A673 (cell line): ENCODE results near the gene ANKRD11. TPM values are rescaled to one million over a fixed set of nuclear protein-coding genes. Genes with fewer than 3 reads are reported as not detected.

ENCODE experiments used
- BruUV-seq: library from RNA; stranded (reverse); fragments of 400-500 nt; replicated peaks from 2 replicates; lab custom pipeline; 2021; lab: Mats Ljungman, UMichigan
- CTCF ChIA-PET: fragments of 300-600 bp; sonication (Branson Sonifier 250); formaldehyde crosslinking; loops from one replicate; lab custom pipeline; 2022; ENCODE audit warnings: antibody characterized with exemption; lab: Charles Lee
- POLR2A ChIA-PET: fragments of 300-600 bp; sonication (Branson Sonifier 250); formaldehyde crosslinking; loops from one replicate; lab custom pipeline; 2022; ENCODE audit warnings: antibody characterized with exemption; ENCODE audit not compliant: low non-redundant PET; lab: Charles Lee
- DNase-seq: peaks from one replicate; pipeline ENCODE4 v3.0.0-alpha.2; 2015; ENCODE audit warnings: low spot score
- H3K27ac ChIP-seq: fragments of 200-600 bp; sonication (generic); 2 replicates; pipeline ENCODE4 v1.5.1; 2016; ENCODE audit warnings: mixed run types, low read depth, mild to moderate bottlenecking, mixed read lengths, antibody characterized with exemption, low read length; ENCODE audit not compliant: poor library complexity, severe bottlenecking
- H3K27me3 ChIP-seq: fragments of 200-600 bp; sonication (generic); replicated peaks from 2 replicates; pipeline ENCODE4 v1.6.1; 2017; ENCODE audit warnings: mixed run types, low read depth, mild to moderate bottlenecking, mixed read lengths, antibody characterized with exemption, low read length; ENCODE audit not compliant: insufficient read depth, poor library complexity
- H3K36me3 ChIP-seq: fragments of 200-600 bp; sonication (generic); 2 replicates; pipeline ENCODE4 v1.6.1; 2016; ENCODE audit warnings: mixed run types, mild to moderate bottlenecking, mixed read lengths, antibody characterized with exemption, low read length; ENCODE audit not compliant: insufficient read depth, poor library complexity, severe bottlenecking
- H3K4me1 ChIP-seq: fragments of 200-600 bp; sonication (generic); 2 replicates; pipeline ENCODE4 v1.6.1; 2017; ENCODE audit warnings: mixed run types, mild to moderate bottlenecking, mixed read lengths, antibody characterized with exemption, low read length; ENCODE audit not compliant: insufficient read depth, poor library complexity, severe bottlenecking
- H3K4me3 ChIP-seq: fragments of 200-600 bp; sonication (generic); 2 replicates; pipeline ENCODE4 v1.5.1; 2016; ENCODE audit warnings: low read depth, mixed run types, mild to moderate bottlenecking, mixed read lengths, low read length; ENCODE audit not compliant: poor library complexity, severe bottlenecking
- H3K9me3 ChIP-seq: fragments of 200-600 bp; sonication (generic); 2 replicates; pipeline ENCODE4 v1.6.1; 2016; ENCODE audit warnings: mixed run types, low read depth, mild to moderate bottlenecking, mixed read lengths, antibody characterized with exemption, low read length; ENCODE audit not compliant: poor library complexity, severe bottlenecking
- CTCF ChIP-seq: fragments of 300-800, 200-600 bp; sonication (generic); conservative IDR thresholded peaks from 2 replicates; pipeline ENCODE4 v1.5.1; 2017; ENCODE audit warnings: low read depth, mild to moderate bottlenecking, antibody characterized with exemption, low read length, moderate library complexity, mixed read lengths
- EZH2 ChIP-seq: fragments of 200-600 bp; sonication (generic); IDR thresholded peaks from 2 replicates; pipeline ENCODE4 v1.6.1; 2017; ENCODE audit warnings: borderline replicate concordance, low read depth, mild to moderate bottlenecking, mixed read lengths, antibody characterized with exemption, low read length; ENCODE audit not compliant: poor library complexity, severe bottlenecking
- intact Hi-C: fragments of 100-400 bp; cut with micrococcal nuclease; formaldehyde crosslinking; loops from one replicate; pipeline ENCODE4 v1.10.0; 2022; ENCODE audit not compliant: unreplicated experiment
- total RNA-seq: library from RNA; stranded (reverse); gene quantifications from 2 replicates; pipeline ENCODE4 v1.2.3, GENCODE V29; 2021

The ANKRD11 gene
- total RNA-seq, 1 experiment from 2014 or later = 217 TPM

- intact Hi-C loops = no loop called here
- H3K9me3 ChIP-seq = no peaks in the 10 kb centered on the region
- H3K27ac ChIP-seq = no peak overlapping the region
- peak; percentile 37 for DNase-seq
- ChIA-PET CTCF (no interaction called here), POLR2A (no interaction called here)
- no peaks in the 10 kb centered on the region for H3K27me3 ChIP-seq
- H3K4me3 ChIP-seq = no peak overlapping the region
- H3K4me1 ChIP-seq = no peaks in the 10 kb centered on the region
- H3K36me3 ChIP-seq = peaks cover 26% of the 10 kb centered on the region
- TF ChIP-seq CTCF (no peak), EZH2 (no peak)
- no TSS peak for BruUV-seq
Observed at GRCh38 chr16:89536886-89537548, 46.7 kb upstream of the ANKRD11 start.

- CTCF ChIA-PET = no interaction called here
- Histone ChIP-seq H3K27ac (no peak overlapping the region), H3K9me3 (no peaks in the 10 kb centered on the region), H3K36me3 (peaks cover 32% of the 10 kb centered on the region), H3K27me3 (no peaks in the 10 kb centered on the region), H3K4me3 (no peak overlapping the region), H3K4me1 (no peaks in the 10 kb centered on the region)
- no TSS peak for BruUV-seq
- intact Hi-C loops = no loop called here
- POLR2A ChIA-PET = no interaction called here
- no peak for DNase-seq
- TF ChIP-seq CTCF (no peak), EZH2 (no peak)
Observed at GRCh38 chr16:89536371-89536770, 46.0 kb upstream of the ANKRD11 start.

GRCh38 chr16:89534252-89534756 is 43.9 kb upstream of the ANKRD11 start:
- no peak overlapping the region for H3K4me3 ChIP-seq
- ChIA-PET CTCF (no interaction called here), POLR2A (no interaction called here)
- BruUV-seq = no TSS peak
- DNase-seq = peak; percentile 15
- H3K36me3 ChIP-seq = peaks cover 33% of the 10 kb centered on the region
- H3K27me3 ChIP-seq = no peaks in the 10 kb centered on the region
- H3K4me1 ChIP-seq = no peaks in the 10 kb centered on the region
- no peaks in the 10 kb centered on the region for H3K9me3 ChIP-seq
- no peak overlapping the region for H3K27ac ChIP-seq
- intact Hi-C loops = no loop called here
- no peak for TF ChIP-seq EZH2
- TF ChIP-seq CTCF = no peak
